SK-N-SH treated with all-trans-retinoic acid at 6 μM for 48 hours (cell line): ENCODE data around the gene MCEMP1.

Experiments
- ATAC-seq: fragments of 200-7000 bp; cut with Tn5 transposase; 3 replicates; pipeline ENCODE4 v1.9.1; 2020; ENCODE audit warnings: mild to moderate bottlenecking, moderate library complexity
- ARNTL ChIP-seq: fragments of 450-650 bp; formaldehyde crosslinking; IDR thresholded peaks from 2 replicates; pipeline ENCODE4 v1.5.0; 2020; ENCODE audit warnings: low read depth, mild to moderate bottlenecking, moderate library complexity, borderline replicate concordance
- BACH2 ChIP-seq: fragments of 250-450 bp; sonication (Bioruptor Pico); IDR thresholded peaks from 2 replicates; pipeline ENCODE4 v1.9.0; 2021; ENCODE audit warnings: mild to moderate bottlenecking, borderline replicate concordance
- CREB5 ChIP-seq: fragments of 250-450 bp; sonication (Bioruptor Pico); IDR thresholded peaks from 2 replicates; pipeline ENCODE4 v1.5.1; 2020; ENCODE audit warnings: low read depth, mild to moderate bottlenecking, moderate library complexity
- CSDC2 ChIP-seq: fragments of 250-450 bp; sonication (Bioruptor Pico); IDR thresholded peaks from 2 replicates; pipeline ENCODE4 v1.5.0; 2020; ENCODE audit warnings: mild to moderate bottlenecking, moderate library complexity
- CSRNP3 ChIP-seq: fragments of 250-450 bp; sonication (Bioruptor Pico); IDR thresholded peaks from 2 replicates; pipeline ENCODE4 v1.5.1; 2021; ENCODE audit warnings: mild to moderate bottlenecking, moderate library complexity
- ESRRG ChIP-seq: fragments of 250-450 bp; sonication (Bioruptor Pico); IDR thresholded peaks from 2 replicates; pipeline ENCODE4 v1.6.1; 2021; ENCODE audit warnings: mild to moderate bottlenecking
- GLIS3 ChIP-seq: fragments of 250-450 bp; sonication (Bioruptor Pico); IDR thresholded peaks from 2 replicates; pipeline ENCODE4 v1.5.0; 2020; ENCODE audit warnings: mild to moderate bottlenecking, moderate library complexity
- ISL1 ChIP-seq: fragments of 250-450 bp; sonication (Bioruptor Pico); IDR thresholded peaks from 2 replicates; pipeline ENCODE4 v2.1.2; 2022; ENCODE audit warnings: mild to moderate bottlenecking, moderate library complexity
- OSR1 ChIP-seq: fragments of 250-450 bp; sonication (Bioruptor Pico); IDR thresholded peaks from 2 replicates; pipeline ENCODE4 v1.8.0; 2022; ENCODE audit warnings: moderate library complexity, mild to moderate bottlenecking, inconsistent platforms
- POU6F1 ChIP-seq: fragments of 250-450 bp; sonication (Bioruptor Pico); IDR thresholded peaks from 2 replicates; pipeline ENCODE4 v1.8.0; 2021; ENCODE audit warnings: low read depth, mild to moderate bottlenecking, moderate library complexity, borderline replicate concordance
- PPARA ChIP-seq: fragments of 250-450 bp; sonication (Bioruptor Pico); IDR thresholded peaks from 2 replicates; pipeline ENCODE4 v1.5.0; 2020; ENCODE audit warnings: mild to moderate bottlenecking, borderline replicate concordance
- RARB ChIP-seq: fragments of 250-450 bp; sonication (Bioruptor Pico); IDR thresholded peaks from 2 replicates; pipeline ENCODE4 v1.8.0; 2021; ENCODE audit warnings: mild to moderate bottlenecking, moderate library complexity
- SNAI2 ChIP-seq: fragments of 250-450 bp; sonication (Bioruptor Pico); IDR thresholded peaks from 2 replicates; pipeline ENCODE4 v1.5.0; 2020; ENCODE audit warnings: mild to moderate bottlenecking, moderate library complexity
- TCF4 ChIP-seq: fragments of 250-450 bp; sonication (Bioruptor Pico); IDR thresholded peaks from 2 replicates; pipeline ENCODE4 v1.8.0; 2021; ENCODE audit warnings: mild to moderate bottlenecking, moderate library complexity, borderline replicate concordance
- TSHZ2 ChIP-seq: fragments of 250-450 bp; sonication (Bioruptor Pico); IDR thresholded peaks from 2 replicates; pipeline ENCODE4 v1.5.0; 2020; ENCODE audit warnings: mild to moderate bottlenecking, moderate library complexity
- ZC3H10 ChIP-seq: fragments of 250-450 bp; sonication (Bioruptor Pico); IDR thresholded peaks from 2 replicates; pipeline ENCODE4 v1.5.1; 2021; ENCODE audit warnings: mild to moderate bottlenecking, moderate library complexity
- ZFP3 ChIP-seq: fragments of 250-450 bp; sonication (Bioruptor Pico); IDR thresholded peaks from 2 replicates; pipeline ENCODE4 v1.5.0; 2020; ENCODE audit warnings: mild to moderate bottlenecking, moderate library complexity
- ZFP30 ChIP-seq: fragments of 450-650 bp; formaldehyde crosslinking; IDR thresholded peaks from 2 replicates; pipeline ENCODE4 v1.5.0; 2022; ENCODE audit warnings: mild to moderate bottlenecking, moderate library complexity
- ZNF565 ChIP-seq: fragments of 450-650 bp; formaldehyde crosslinking; conservative IDR thresholded peaks from 2 replicates; pipeline ENCODE4 v1.5.0; 2020; ENCODE audit warnings: low read depth, mild to moderate bottlenecking, moderate library complexity
- ZNF70 ChIP-seq: fragments of 450-650 bp; formaldehyde crosslinking; IDR thresholded peaks from 2 replicates; pipeline ENCODE4 v1.5.0; 2020; ENCODE audit warnings: mild to moderate bottlenecking, moderate library complexity
- ZNF8 ChIP-seq: fragments of 450-650 bp; formaldehyde crosslinking; IDR thresholded peaks from 2 replicates; pipeline ENCODE4 v1.5.0; 2020; ENCODE audit warnings: mild to moderate bottlenecking, moderate library complexity

Gene MCEMP1

GRCh38 chr19:7641290-7642276 lies 35.3 kb upstream of the MCEMP1 start:
- ATAC-seq, result no peak
- no peak for TF ChIP-seq PPARA (CRISPR knock-in tag)
- TF ChIP-seq RARB (CRISPR knock-in tag), result no peak
- TF ChIP-seq ISL1 (CRISPR knock-in tag), result no peak
- no peak for TF ChIP-seq ARNTL (CRISPR knock-in tag)
- no peak for TF ChIP-seq OSR1 (CRISPR knock-in tag)
- TF ChIP-seq ZNF565 (CRISPR knock-in tag), result no peak
- TF ChIP-seq ESRRG (CRISPR knock-in tag), result no peak
- no peak for TF ChIP-seq ZFP30 (CRISPR knock-in tag)
- TF ChIP-seq ZC3H10 (CRISPR knock-in tag), result no peak
- no peak for TF ChIP-seq GLIS3 (CRISPR knock-in tag)
- TF ChIP-seq CSDC2, result no peak
- no peak for TF ChIP-seq POU6F1
- no peak for TF ChIP-seq BACH2 (CRISPR knock-in tag)
- TF ChIP-seq TSHZ2 (CRISPR knock-in tag), result no peak
- TF ChIP-seq ZFP3 (CRISPR knock-in tag), result no peak
- TF ChIP-seq CSRNP3, result no peak
- TF ChIP-seq SNAI2 (CRISPR knock-in tag), result no peak
- TF ChIP-seq CREB5 (CRISPR knock-in tag), result no peak
- no peak for TF ChIP-seq ZNF8 (CRISPR knock-in tag)
- TF ChIP-seq, all 23 proteins: peak for 0

- TF ChIP-seq ZFP30 (CRISPR knock-in tag), result no peak
- no peak for TF ChIP-seq CREB5 (CRISPR knock-in tag)
- TF ChIP-seq ZFP3 (CRISPR knock-in tag), result no peak
- no peak for TF ChIP-seq ZNF565 (CRISPR knock-in tag)
- TF ChIP-seq TSHZ2 (CRISPR knock-in tag), result no peak
- TF ChIP-seq SNAI2 (CRISPR knock-in tag), result no peak
- no peak for TF ChIP-seq ZNF70 (CRISPR knock-in tag)
- no peak for TF ChIP-seq TCF4 (CRISPR knock-in tag)
- no peak for TF ChIP-seq ESRRG (CRISPR knock-in tag)
- TF ChIP-seq ZNF8 (CRISPR knock-in tag), result no peak
- no peak for ATAC-seq
Observed at GRCh38 chr19:7642295-7643030, 34.4 kb upstream of the MCEMP1 start.
